Measurements from ENCODE around the gene RSAD2.

- TF ChIP-seq EZH2phosphoT487 (IDR thresholded peaks at IDR 0.05; ENCODE audit: low read depth, severe bottlenecking, unreplicated experiment) = no peak
- TF ChIP-seq CTCF (IDR thresholded peaks at IDR 0.05; ENCODE audit: poor library complexity) = no peak
Measured at GRCh38 chr2:6943523-6943922, 65.9 kb downstream of the RSAD2 start.

All from hepatocyte (in vitro differentiated cells).